Measurements from ENCODE around the gene EIF3I.

DNA sequence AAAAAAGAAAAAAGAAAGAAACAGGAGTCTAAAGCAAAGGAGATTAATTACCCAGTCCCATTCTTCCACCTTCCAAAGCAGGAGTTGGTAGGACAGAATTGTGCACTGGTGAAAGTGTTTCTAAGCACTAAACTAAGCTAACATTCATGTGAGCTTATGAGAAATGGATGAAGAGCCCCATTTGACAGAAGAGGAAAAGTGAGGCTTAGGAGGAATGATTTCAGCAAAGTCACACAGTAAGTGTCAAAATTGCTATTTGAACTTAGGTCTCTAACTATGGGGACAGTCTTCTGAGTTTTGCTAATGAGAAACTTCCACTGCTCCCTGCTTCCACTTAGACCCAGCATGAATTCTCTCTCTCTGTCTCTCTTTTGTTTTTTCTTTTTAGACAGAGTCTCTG is 47.5 kb downstream of the EIF3I start:
- TF ChIP-seq, protein P1, sequence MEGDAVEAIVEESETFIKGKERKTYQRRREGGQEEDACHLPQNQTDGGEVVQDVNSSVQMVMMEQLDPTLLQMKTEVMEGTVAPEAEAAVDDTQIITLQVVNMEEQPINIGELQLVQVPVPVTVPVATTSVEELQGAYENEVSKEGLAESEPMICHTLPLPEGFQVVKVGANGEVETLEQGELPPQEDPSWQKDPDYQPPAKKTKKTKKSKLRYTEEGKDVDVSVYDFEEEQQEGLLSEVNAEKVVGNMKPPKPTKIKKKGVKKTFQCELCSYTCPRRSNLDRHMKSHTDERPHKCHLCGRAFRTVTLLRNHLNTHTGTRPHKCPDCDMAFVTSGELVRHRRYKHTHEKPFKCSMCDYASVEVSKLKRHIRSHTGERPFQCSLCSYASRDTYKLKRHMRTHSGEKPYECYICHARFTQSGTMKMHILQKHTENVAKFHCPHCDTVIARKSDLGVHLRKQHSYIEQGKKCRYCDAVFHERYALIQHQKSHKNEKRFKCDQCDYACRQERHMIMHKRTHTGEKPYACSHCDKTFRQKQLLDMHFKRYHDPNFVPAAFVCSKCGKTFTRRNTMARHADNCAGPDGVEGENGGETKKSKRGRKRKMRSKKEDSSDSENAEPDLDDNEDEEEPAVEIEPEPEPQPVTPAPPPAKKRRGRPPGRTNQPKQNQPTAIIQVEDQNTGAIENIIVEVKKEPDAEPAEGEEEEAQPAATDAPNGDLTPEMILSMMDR (IDR thresholded peaks at IDR 0.05): no peak
- TF ChIP-seq EP300 (IDR thresholded peaks at IDR 0.05): no peak
- no peak for TF ChIP-seq POLR2A (IDR thresholded peaks at IDR 0.05)
- TF ChIP-seq POLR2AphosphoS5 (IDR thresholded peaks at IDR 0.05): no peak
